Hepatocyte (in vitro differentiated cells): ENCODE data around the gene SUPT4H1. TPM values are rescaled to one million over a fixed set of nuclear protein-coding genes. Genes with fewer than 3 reads are reported as not detected.

Experiments
- DNase-seq: peaks from one replicate; pipeline ENCODE4 v3.0.0-alpha.2; 2016; ENCODE audit warnings: low spot score
- H2AFZ ChIP-seq: fragments of 200-600 bp; sonication (generic); 2 replicates; pipeline ENCODE4 v1.6.0; 2016; ENCODE audit warnings: antibody characterized with exemption, mild to moderate bottlenecking
- H3K27ac ChIP-seq: fragments of 200-600 bp; sonication (generic); 2 replicates; pipeline ENCODE4 v1.5.1; 2016; ENCODE audit warnings: mild to moderate bottlenecking
- H3K27me3 ChIP-seq: fragments of 200-600 bp; sonication (generic); 2 replicates; pipeline ENCODE4 v1.6.1; 2016
- H3K36me3 ChIP-seq: fragments of 200-600 bp; sonication (generic); replicated peaks from 2 replicates; pipeline ENCODE4 v1.5.1; 2016; ENCODE audit warnings: low read depth; ENCODE audit not compliant: insufficient read depth
- H3K4me1 ChIP-seq: fragments of 200-600 bp; sonication (generic); 2 replicates; pipeline ENCODE4 v1.5.1; 2016; ENCODE audit warnings: mild to moderate bottlenecking, moderate library complexity; ENCODE audit not compliant: insufficient read depth
- H3K4me2 ChIP-seq: fragments of 200-600 bp; sonication (generic); 2 replicates; pipeline ENCODE4 v1.6.0; 2016
- H3K4me3 ChIP-seq: fragments of 200-600 bp; sonication (generic); 2 replicates; pipeline ENCODE4 v1.5.1; 2016; ENCODE audit warnings: mild to moderate bottlenecking
- H3K79me2 ChIP-seq: fragments of 200-600 bp; sonication (generic); 2 replicates; pipeline ENCODE4 v1.6.0; 2017; ENCODE audit warnings: mild to moderate bottlenecking
- H3K9me2 ChIP-seq: fragments of 200-600 bp; sonication (generic); replicated peaks from 2 replicates; pipeline ENCODE4 v1.6.0; 2017; ENCODE audit warnings: mild to moderate bottlenecking; ENCODE audit not compliant: insufficient read depth
- H3K9me3 ChIP-seq: fragments of 200-600 bp; sonication (generic); 2 replicates; pipeline ENCODE4 v1.5.1; 2016; ENCODE audit warnings: low read depth, mild to moderate bottlenecking
- H4K20me1 ChIP-seq: fragments of 200-600 bp; sonication (generic); 2 replicates; pipeline ENCODE4 v1.6.0; 2016; ENCODE audit warnings: mild to moderate bottlenecking; ENCODE audit not compliant: insufficient read depth, poor library complexity, severe bottlenecking
- EZH2 ChIP-seq: fragments of 200-600 bp; sonication (generic); IDR thresholded peaks from 2 replicates; pipeline ENCODE4 v1.6.1; 2016; ENCODE audit warnings: antibody characterized with exemption, mild to moderate bottlenecking, borderline replicate concordance
- EZH2phosphoT487 ChIP-seq: fragments of 200-600 bp; sonication (generic); IDR thresholded peaks from one replicate; pipeline ENCODE4 v1.6.1; 2018; ENCODE audit warnings: antibody characterized with exemption, mild to moderate bottlenecking, low read depth, moderate library complexity; ENCODE audit not compliant: unreplicated experiment, severe bottlenecking
- WGBS: methylation state at CpG from one replicate; pipeline ENCODE4 v1.1.6; 2016; ENCODE audit warnings: low lambda C conversion rate; ENCODE audit errors: missing lambda C conversion rate; 5-methylcytosine and 5-hydroxymethylcytosine counted together
- polyA plus RNA-seq: library from polyadenylated mRNA; unstranded; fragments of >200 nt; fragmentation: Nextera tagmentation; extraction: Ambion mirVana; gene quantifications from 2 replicates; pipeline ENCODE4 v1.2.1, GENCODE V29; 2016
- total RNA-seq: library from RNA; depleted of rRNA; stranded (reverse); fragments of >200 nt; gene quantifications from 2 replicates; pipeline ENCODE4 v1.2.3, GENCODE V29; 2014
- TF ChIP-seq, protein P1 (sequence below): fragments of 200-600 bp; sonication (generic); IDR thresholded peaks from 2 replicates; pipeline ENCODE4 v1.5.1; 2016; ENCODE audit warnings: antibody characterized with exemption, mild to moderate bottlenecking; ENCODE audit not compliant: poor library complexity

SUPT4H1 gene
- total and polyA plus RNA-seq, 2 experiments from 2014 or later, result 54.5 to 108 TPM

DNA sequence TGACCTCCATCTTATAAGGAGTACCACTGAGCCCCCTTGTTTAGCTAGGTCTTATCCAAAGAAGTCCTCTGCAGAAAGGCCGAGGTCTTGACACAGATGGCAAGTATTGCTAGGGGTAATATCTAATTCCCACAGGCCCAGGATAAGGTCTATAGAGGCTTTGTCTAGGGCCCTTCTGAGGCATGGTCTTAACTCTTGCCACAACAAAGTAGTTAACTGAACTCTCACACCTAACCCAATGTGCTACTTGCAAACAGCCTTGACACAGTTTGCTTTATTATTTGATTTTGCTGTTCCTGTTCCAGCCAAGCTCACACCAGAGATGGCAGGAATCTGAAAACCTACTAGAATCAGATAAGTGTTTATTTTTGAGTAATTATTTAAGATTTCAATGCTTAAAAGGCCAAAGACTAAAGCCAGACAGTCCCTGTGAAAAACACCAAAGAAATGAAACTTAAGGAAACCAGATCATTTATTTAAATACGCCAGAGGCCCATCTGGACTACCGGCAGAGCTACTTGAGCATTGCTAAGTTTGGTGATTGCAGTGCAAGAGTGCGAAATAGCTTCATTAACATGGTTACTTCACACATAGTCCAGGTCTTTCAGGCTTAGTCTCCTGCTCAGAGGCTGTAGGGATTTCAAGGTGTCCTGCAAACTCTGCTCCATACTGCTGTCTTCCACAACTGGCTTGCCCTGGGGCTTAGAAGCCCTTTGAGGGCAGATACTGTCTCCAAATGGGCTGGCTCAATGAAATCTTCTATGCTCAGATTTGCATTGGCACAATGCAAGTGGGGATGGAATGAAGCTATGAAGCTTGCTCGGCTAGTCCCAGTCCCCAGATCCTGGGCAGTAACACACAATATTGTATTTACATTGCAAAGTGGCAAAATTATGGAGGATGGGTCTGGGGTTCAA is 28.5 kb upstream of the SUPT4H1 start:
- Histone ChIP-seq H3K9me3 (no peaks in the 10 kb centered on the region), H3K4me2 (peak overlapping the region; percentile 55), H2AFZ (no peak overlapping the region), H3K9me2 (no peaks in the 10 kb centered on the region), H3K27ac (peak overlapping the region; percentile 87), H3K36me3 (no peaks in the 10 kb centered on the region), H3K4me3 (no peak overlapping the region), H4K20me1 (no peaks in the 10 kb centered on the region), H3K79me2 (peaks cover 66% of the 10 kb centered on the region), H3K27me3 (no peaks in the 10 kb centered on the region), H3K4me1 (peaks cover 86% of the 10 kb centered on the region)
- TF ChIP-seq EZH2phosphoT487, result no peak
- TF ChIP-seq EZH2, result no peak
- TF ChIP-seq, protein P1, sequence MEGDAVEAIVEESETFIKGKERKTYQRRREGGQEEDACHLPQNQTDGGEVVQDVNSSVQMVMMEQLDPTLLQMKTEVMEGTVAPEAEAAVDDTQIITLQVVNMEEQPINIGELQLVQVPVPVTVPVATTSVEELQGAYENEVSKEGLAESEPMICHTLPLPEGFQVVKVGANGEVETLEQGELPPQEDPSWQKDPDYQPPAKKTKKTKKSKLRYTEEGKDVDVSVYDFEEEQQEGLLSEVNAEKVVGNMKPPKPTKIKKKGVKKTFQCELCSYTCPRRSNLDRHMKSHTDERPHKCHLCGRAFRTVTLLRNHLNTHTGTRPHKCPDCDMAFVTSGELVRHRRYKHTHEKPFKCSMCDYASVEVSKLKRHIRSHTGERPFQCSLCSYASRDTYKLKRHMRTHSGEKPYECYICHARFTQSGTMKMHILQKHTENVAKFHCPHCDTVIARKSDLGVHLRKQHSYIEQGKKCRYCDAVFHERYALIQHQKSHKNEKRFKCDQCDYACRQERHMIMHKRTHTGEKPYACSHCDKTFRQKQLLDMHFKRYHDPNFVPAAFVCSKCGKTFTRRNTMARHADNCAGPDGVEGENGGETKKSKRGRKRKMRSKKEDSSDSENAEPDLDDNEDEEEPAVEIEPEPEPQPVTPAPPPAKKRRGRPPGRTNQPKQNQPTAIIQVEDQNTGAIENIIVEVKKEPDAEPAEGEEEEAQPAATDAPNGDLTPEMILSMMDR, result no peak
- no peak for DNase-seq
- WGBS, result 87% methylated on average over 5 of the region's 5 CpGs

DNA sequence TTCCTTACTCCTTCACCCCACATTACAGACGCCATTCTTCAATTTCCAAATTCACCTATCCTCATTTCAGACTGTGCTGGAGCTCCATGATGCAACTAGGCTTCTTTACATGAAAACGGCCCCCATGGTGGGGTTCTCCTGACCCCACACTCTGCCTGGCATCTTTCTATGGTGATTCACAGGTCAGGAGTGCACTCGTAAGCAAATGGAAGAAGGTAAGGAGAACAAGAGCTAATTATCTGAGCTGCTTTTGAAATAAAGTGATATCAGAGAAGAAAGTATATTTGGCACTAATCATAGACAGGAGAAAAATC is 27.5 kb upstream of the SUPT4H1 start:
- 81% methylated on average over 3 of the region's 3 CpGs for WGBS
- peaks cover 87% of the 10 kb centered on the region for H3K4me1 ChIP-seq
- TF ChIP-seq EZH2 (no peak), EZH2phosphoT487 (no peak)
- TF ChIP-seq, protein P1, result no peak

DNA sequence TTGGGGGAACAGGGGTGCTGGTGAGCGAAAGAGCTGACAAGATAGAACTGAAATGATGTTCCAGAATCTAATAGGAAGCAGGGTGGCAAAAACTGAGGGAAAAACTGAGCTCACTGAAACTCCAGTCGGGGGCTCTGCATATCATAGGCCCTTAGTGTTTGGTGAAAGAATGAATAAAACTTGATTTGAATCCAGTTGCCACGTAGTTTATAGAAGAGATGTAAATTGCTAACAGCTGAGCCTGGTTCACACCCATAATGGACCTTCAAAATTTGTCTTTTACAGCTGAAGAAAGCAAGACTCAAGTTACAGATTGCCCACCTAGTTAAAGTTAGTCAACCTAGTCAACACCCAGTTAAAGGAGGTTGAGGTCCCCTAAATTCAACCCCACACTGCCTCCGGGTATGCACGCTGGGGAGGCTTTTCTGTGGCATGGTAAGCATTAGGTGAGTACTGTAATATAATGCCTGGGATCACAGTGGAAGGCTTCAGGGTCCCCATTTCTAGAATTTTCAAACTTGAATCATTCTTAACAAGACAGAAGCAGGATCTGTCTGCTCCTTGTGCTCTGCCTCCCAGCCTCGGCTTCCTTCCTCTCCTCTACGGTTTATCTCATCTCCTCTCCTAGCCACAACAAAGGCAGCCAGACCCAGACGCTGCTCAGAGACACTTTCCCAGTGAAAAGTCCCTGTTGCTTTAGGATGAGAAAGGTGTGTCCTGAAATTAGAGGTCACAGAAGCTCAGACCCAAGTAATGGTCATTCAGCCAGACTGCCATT is 26.9 kb upstream of the SUPT4H1 start:
- no peaks in the 10 kb centered on the region for H3K9me2 ChIP-seq
- peaks cover 64% of the 10 kb centered on the region for H3K79me2 ChIP-seq
- H3K4me3 ChIP-seq, result no peak overlapping the region
- 60% methylated on average over 8 of the region's 8 CpGs for WGBS
- peaks cover 82% of the 10 kb centered on the region for H3K4me1 ChIP-seq
- H2AFZ ChIP-seq, result no peak overlapping the region
- TF ChIP-seq, protein P1, result no peak
- TF ChIP-seq EZH2phosphoT487 (no peak), EZH2 (no peak)
- H3K27ac ChIP-seq, result peak overlapping the region; percentile 87
- H3K27me3 ChIP-seq, result no peaks in the 10 kb centered on the region
- no peaks in the 10 kb centered on the region for H4K20me1 ChIP-seq
- no peaks in the 10 kb centered on the region for H3K9me3 ChIP-seq
- DNase-seq, result no peak
- no peak overlapping the region for H3K4me2 ChIP-seq
- no peaks in the 10 kb centered on the region for H3K36me3 ChIP-seq

More for the DNA sequence above, 27.5 kb upstream of the SUPT4H1 start:
- H3K9me2 ChIP-seq, result no peaks in the 10 kb centered on the region
- no peaks in the 10 kb centered on the region for H3K36me3 ChIP-seq
- H3K27ac ChIP-seq, result peak overlapping the region; percentile 87
- H3K27me3 ChIP-seq, result no peaks in the 10 kb centered on the region
- no peak overlapping the region for H3K4me3 ChIP-seq
- peaks cover 64% of the 10 kb centered on the region for H3K79me2 ChIP-seq
- no peak overlapping the region for H2AFZ ChIP-seq
- no peaks in the 10 kb centered on the region for H3K9me3 ChIP-seq
- H3K4me2 ChIP-seq, result no peak overlapping the region
- no peaks in the 10 kb centered on the region for H4K20me1 ChIP-seq
- no peak for DNase-seq
